Neural cell (in vitro differentiated cells): ENCODE results near the gene MSI2. TPM values are rescaled to one million over a fixed set of nuclear protein-coding genes. Genes with fewer than 3 reads are reported as not detected.

Experiments used
- H2AFZ ChIP-seq: fragments of 200-600, 300-800 bp; sonication (generic), shearing (Covaris generic); 2 replicates; pipeline ENCODE4 v1.6.0; 2014; ENCODE audit warnings: low read depth, mild to moderate bottlenecking, antibody characterized with exemption, low read length, moderate library complexity
- H3F3A ChIP-seq: fragments of 200-600 bp; shearing (Covaris generic); 2 replicates; pipeline ENCODE4 v1.6.1; 2016; ENCODE audit warnings: mild to moderate bottlenecking, moderate library complexity, mixed read lengths, antibody characterized with exemption, low read length; ENCODE audit not compliant: insufficient read depth, poor library complexity, severe bottlenecking
- H3K27ac ChIP-seq: fragments of 200-600, 300-800 bp; sonication (generic), shearing (Covaris generic); 2 replicates; pipeline ENCODE4 v1.5.1; 2014; ENCODE audit warnings: mild to moderate bottlenecking, low read length, moderate library complexity
- H3K27me3 ChIP-seq: fragments of 300-800, 200-600 bp; sonication (generic), shearing (Covaris generic); 2 replicates; pipeline ENCODE4 v1.6.0; 2014; ENCODE audit warnings: mild to moderate bottlenecking, low read depth, low read length, moderate library complexity; ENCODE audit not compliant: insufficient read depth
- H3K36me3 ChIP-seq: fragments of 300-800, 200-600 bp; sonication (generic), shearing (Covaris generic); 2 replicates; pipeline ENCODE4 v1.5.1; 2014; ENCODE audit warnings: mild to moderate bottlenecking, antibody characterized with exemption, low read length, moderate library complexity; ENCODE audit not compliant: insufficient read depth
- H3K4me2 ChIP-seq: fragments of 300-800, 200-600 bp; sonication (generic), shearing (Covaris generic); 2 replicates; pipeline ENCODE4 v1.6.0; 2014; ENCODE audit warnings: mild to moderate bottlenecking, low read length
- H3K4me3 ChIP-seq: fragments of 300-800, 200-600 bp; sonication (generic), shearing (Covaris generic); 2 replicates; pipeline ENCODE4 v1.5.1; 2014; ENCODE audit warnings: mild to moderate bottlenecking, low read length, moderate library complexity
- H3K79me2 ChIP-seq: fragments of 200-600 bp; shearing (Covaris generic); replicated peaks from 2 replicates; pipeline ENCODE4 v1.6.0; 2014; ENCODE audit warnings: mild to moderate bottlenecking, low read length, moderate library complexity; ENCODE audit not compliant: insufficient read depth
- H3K9ac ChIP-seq: fragments of 300-800, 200-600 bp; sonication (generic), shearing (Covaris generic); 2 replicates; pipeline ENCODE4 v1.6.1; 2016; ENCODE audit warnings: mild to moderate bottlenecking, low read length, mixed read lengths
- H3K9me2 ChIP-seq: fragments of 200-600 bp; shearing (Covaris generic); 2 replicates; pipeline ENCODE4 v1.6.1; 2016; ENCODE audit warnings: mild to moderate bottlenecking, low read length, mixed read lengths; ENCODE audit not compliant: insufficient read depth
- H3K9me3 ChIP-seq: fragments of 200-600, 300-800 bp; sonication (generic), shearing (Covaris generic); 2 replicates; pipeline ENCODE4 v1.6.1; 2016; ENCODE audit warnings: mild to moderate bottlenecking, mixed run types, low read length, moderate library complexity, mixed read lengths
- H4K20me1 ChIP-seq: fragments of 200-600 bp; shearing (Covaris generic); 2 replicates; pipeline ENCODE4 v1.6.1; 2016; ENCODE audit warnings: mild to moderate bottlenecking, mixed run types; ENCODE audit not compliant: insufficient read depth
- EP300 ChIP-seq: fragments of 450-650 bp; conservative IDR thresholded peaks from 2 replicates; pipeline ENCODE4 v1.6.1; 2014; ENCODE audit warnings: antibody characterized with exemption, mild to moderate bottlenecking, moderate library complexity; ENCODE audit not compliant: poor library complexity, severe bottlenecking
- EZH2 ChIP-seq: fragments of 200-600, 300-800 bp; shearing (Covaris generic), sonication (generic); IDR thresholded peaks from 2 replicates; pipeline ENCODE4 v1.6.1; 2014; ENCODE audit warnings: antibody characterized with exemption, low read length, borderline replicate concordance, mild to moderate bottlenecking; ENCODE audit not compliant: insufficient read depth, poor library complexity, severe bottlenecking
- MXI1 ChIP-seq: fragments of 450-650 bp; conservative IDR thresholded peaks from 2 replicates; pipeline ENCODE4 v1.6.1; 2014; ENCODE audit warnings: antibody characterized with exemption, mild to moderate bottlenecking; ENCODE audit not compliant: poor library complexity, severe bottlenecking
- POLR2AphosphoS5 ChIP-seq: IDR thresholded peaks from 2 replicates; pipeline ENCODE4 v1.6.1; 2012
- RAD21 ChIP-seq: fragments of 450-650 bp; conservative IDR thresholded peaks from 2 replicates; pipeline ENCODE4 v1.6.1; 2014; ENCODE audit warnings: antibody characterized with exemption, mild to moderate bottlenecking, moderate library complexity
- REST ChIP-seq: IDR thresholded peaks from 2 replicates; pipeline ENCODE4 v1.6.1; 2012; ENCODE audit warnings: borderline replicate concordance
- SMC3 ChIP-seq: fragments of 450-650 bp; conservative IDR thresholded peaks from 2 replicates; pipeline ENCODE4 v1.6.1; 2014; ENCODE audit warnings: antibody characterized with exemption, mild to moderate bottlenecking, moderate library complexity; ENCODE audit not compliant: poor library complexity
- TAF1 ChIP-seq: IDR thresholded peaks from 2 replicates; pipeline ENCODE4 v1.6.1; 2012; ENCODE audit warnings: low read depth
- polyA plus RNA-seq: library from polyadenylated mRNA; depleted of rRNA; stranded (reverse); fragments of >200 nt; gene quantifications from 2 replicates; pipeline ENCODE4 v1.2.3, GENCODE V29; 2014
- TF ChIP-seq, protein P1 (sequence below): fragments of 450-650 bp; IDR thresholded peaks from 2 replicates; pipeline ENCODE4 v1.5.1; 2014; ENCODE audit warnings: antibody characterized with exemption, mild to moderate bottlenecking, moderate library complexity; ENCODE audit not compliant: poor library complexity, severe bottlenecking

Gene MSI2
- polyA plus RNA-seq, 1 donor from 2014 or later, result 61.4 TPM

DNA sequence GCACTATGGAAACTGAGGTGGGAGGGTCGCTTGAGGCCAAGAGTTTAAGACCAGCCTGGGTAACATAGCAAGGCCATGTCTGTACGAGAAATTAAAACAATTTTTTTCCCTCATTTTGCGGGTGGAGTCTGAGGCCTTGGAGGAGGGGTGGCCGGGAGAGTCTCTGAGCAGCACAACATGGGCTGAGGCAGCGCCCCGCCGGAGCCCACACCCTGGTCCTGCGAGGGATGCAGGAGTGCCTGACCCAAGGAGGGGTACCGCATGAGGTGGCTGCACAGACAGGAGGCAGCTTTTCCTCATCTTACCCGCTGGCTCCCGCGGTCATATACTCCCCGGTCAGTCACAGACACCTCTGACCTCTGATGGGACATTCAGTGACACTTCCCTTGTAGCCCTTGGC lies 67.7 kb downstream of the MSI2 start:
- Histone ChIP-seq H3K9me2 (no peaks in the 10 kb centered on the region), H3K27ac (no peak overlapping the region)

GRCh38 chr17:57324631-57325030 lies 68.3 kb downstream of the MSI2 start:
- no peaks in the 10 kb centered on the region for H3K9me2 ChIP-seq
- peaks cover 82% of the 10 kb centered on the region for H3K79me2 ChIP-seq
- no peak overlapping the region for H3K4me2 ChIP-seq
- H2AFZ ChIP-seq, result no peak overlapping the region
- no peak overlapping the region for H3K27ac ChIP-seq
- no peaks in the 10 kb centered on the region for H3K36me3 ChIP-seq
- no peaks in the 10 kb centered on the region for H3F3A ChIP-seq
- no peaks in the 10 kb centered on the region for H4K20me1 ChIP-seq
- H3K9ac ChIP-seq, result no peak overlapping the region
- TF ChIP-seq REST (no peak), POLR2AphosphoS5 (no peak)
- H3K9me3 ChIP-seq, result no peaks in the 10 kb centered on the region
- no peak overlapping the region for H3K4me3 ChIP-seq
- no peaks in the 10 kb centered on the region for H3K27me3 ChIP-seq

More for the DNA sequence above, 67.7 kb downstream of the MSI2 start:
- Histone ChIP-seq H3K4me3 (no peak overlapping the region), H3K36me3 (no peaks in the 10 kb centered on the region), H3K79me2 (peaks cover 82% of the 10 kb centered on the region), H4K20me1 (no peaks in the 10 kb centered on the region), H2AFZ (no peak overlapping the region), H3K27me3 (no peaks in the 10 kb centered on the region), H3K4me2 (no peak overlapping the region), H3K9me3 (no peaks in the 10 kb centered on the region), H3F3A (no peaks in the 10 kb centered on the region), H3K9ac (no peak overlapping the region)
- no peak for TF ChIP-seq EP300
- TF ChIP-seq EZH2, result no peak
- TF ChIP-seq REST, result no peak
- no peak for TF ChIP-seq POLR2AphosphoS5
- no peak for TF ChIP-seq TAF1
- TF ChIP-seq MXI1, result no peak
- no peak for TF ChIP-seq RAD21
- no peak for TF ChIP-seq SMC3
- TF ChIP-seq, protein P1, sequence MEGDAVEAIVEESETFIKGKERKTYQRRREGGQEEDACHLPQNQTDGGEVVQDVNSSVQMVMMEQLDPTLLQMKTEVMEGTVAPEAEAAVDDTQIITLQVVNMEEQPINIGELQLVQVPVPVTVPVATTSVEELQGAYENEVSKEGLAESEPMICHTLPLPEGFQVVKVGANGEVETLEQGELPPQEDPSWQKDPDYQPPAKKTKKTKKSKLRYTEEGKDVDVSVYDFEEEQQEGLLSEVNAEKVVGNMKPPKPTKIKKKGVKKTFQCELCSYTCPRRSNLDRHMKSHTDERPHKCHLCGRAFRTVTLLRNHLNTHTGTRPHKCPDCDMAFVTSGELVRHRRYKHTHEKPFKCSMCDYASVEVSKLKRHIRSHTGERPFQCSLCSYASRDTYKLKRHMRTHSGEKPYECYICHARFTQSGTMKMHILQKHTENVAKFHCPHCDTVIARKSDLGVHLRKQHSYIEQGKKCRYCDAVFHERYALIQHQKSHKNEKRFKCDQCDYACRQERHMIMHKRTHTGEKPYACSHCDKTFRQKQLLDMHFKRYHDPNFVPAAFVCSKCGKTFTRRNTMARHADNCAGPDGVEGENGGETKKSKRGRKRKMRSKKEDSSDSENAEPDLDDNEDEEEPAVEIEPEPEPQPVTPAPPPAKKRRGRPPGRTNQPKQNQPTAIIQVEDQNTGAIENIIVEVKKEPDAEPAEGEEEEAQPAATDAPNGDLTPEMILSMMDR, result no peak
